Fibroblast of lung (primary cell): ENCODE results near the gene CENPU.

Experiments used
- EZH2 ChIP-seq: IDR thresholded peaks from 2 replicates; pipeline ENCODE4 v1.5.1; 2012; ENCODE audit warnings: low read length, control low read depth, mild to moderate bottlenecking; ENCODE audit errors: missing control alignments
- TF ChIP-seq, protein P1 (sequence below), 2 donors: IDR thresholded peaks in 1 of 2; conservative IDR thresholded peaks in 1 of 2; 1 replicate in 1 of 2; 2 replicates in 1 of 2; pipeline ENCODE4 v1.5.1; 2011 to 2012; ENCODE audit warnings: low read length in 2 of 2, control low read depth in 1 of 2, inconsistent platforms in 1 of 2, low read depth in 1 of 2, mild to moderate bottlenecking in 1 of 2

DNA sequence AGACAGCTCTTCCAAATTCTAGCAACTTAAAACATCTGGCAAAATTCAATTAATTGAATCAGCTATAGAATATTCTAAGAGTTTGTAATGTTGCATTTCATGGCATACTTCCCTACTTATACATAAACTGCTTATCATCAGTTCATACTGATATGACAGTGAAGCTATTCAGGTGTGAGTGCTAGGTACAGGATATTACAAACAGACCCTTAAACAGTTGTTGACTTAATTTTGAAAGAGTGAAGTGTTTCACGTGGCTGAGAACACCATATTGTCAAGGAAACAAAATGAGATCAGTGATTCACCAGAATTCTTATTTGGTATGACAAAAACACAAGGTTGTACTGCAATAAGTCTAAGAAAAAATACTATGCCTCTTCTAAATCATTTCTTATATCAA is 27.4 kb downstream of the CENPU start:
- TF ChIP-seq, protein P1, sequence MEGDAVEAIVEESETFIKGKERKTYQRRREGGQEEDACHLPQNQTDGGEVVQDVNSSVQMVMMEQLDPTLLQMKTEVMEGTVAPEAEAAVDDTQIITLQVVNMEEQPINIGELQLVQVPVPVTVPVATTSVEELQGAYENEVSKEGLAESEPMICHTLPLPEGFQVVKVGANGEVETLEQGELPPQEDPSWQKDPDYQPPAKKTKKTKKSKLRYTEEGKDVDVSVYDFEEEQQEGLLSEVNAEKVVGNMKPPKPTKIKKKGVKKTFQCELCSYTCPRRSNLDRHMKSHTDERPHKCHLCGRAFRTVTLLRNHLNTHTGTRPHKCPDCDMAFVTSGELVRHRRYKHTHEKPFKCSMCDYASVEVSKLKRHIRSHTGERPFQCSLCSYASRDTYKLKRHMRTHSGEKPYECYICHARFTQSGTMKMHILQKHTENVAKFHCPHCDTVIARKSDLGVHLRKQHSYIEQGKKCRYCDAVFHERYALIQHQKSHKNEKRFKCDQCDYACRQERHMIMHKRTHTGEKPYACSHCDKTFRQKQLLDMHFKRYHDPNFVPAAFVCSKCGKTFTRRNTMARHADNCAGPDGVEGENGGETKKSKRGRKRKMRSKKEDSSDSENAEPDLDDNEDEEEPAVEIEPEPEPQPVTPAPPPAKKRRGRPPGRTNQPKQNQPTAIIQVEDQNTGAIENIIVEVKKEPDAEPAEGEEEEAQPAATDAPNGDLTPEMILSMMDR (conservative IDR thresholded peaks at IDR 0.05 in 1 of 2, IDR thresholded peaks at IDR 0.05 in 1 of 2; ENCODE audit: low read depth in 1 of 2, low read length in 2 of 2): no peak
- no peak for TF ChIP-seq EZH2
